ENCODE measurements around the gene FNDC8. TPM values are rescaled to one million over a fixed set of nuclear protein-coding genes. Genes with fewer than 3 reads are reported as not detected.

Gene FNDC8
- total RNA-seq, result not detected
- long read RNA-seq, donor 1, partial matches to known transcripts, result 0 of 1 reads
- long read RNA-seq, donor 1, other reads (novel, unspliced or antisense), result 1 of 1 reads
- long read RNA-seq, donor 2, result 0 reads

DNA sequence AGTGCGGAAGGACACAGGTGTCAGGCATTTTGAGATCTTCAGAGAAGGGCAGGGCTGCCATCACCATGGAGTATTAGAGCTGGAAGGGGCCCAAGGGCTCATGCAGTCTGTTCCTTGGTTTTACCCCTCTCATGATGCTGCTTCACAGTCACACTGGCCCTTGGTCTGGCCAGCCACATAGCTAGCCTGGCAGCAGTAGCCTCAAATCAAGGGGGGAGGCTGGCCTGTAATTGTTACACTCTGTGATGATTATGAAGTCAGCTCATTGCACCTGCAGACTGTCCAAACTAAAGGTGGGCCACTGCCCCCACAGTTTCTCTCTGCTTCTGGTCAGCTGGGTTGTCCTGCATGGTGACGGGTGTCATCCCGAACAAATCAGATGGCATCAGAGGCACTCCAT is at the start of gene FNDC8:
Gene FNDC8 (plus strand): TSS at position 301 of the 400 bp plus-strand sequence. CDS start 79 bp downstream, at position 380.
- no peak within 1 kb of the TSS for H3K4me3 ChIP-seq
- ATAC-seq (no peak), DNase-seq (no peak)
- H3K36me3 ChIP-seq (ENCODE audit: low read depth), result no peaks in the 10 kb centered on the region
- H3K9me3 ChIP-seq, result no peaks in the 10 kb centered on the region
- intact Hi-C loops (cut with DNase I, micrococcal nuclease), result no loop called here
- peaks cover 9% of the 10 kb centered on the region for H3K4me1 ChIP-seq (ENCODE audit: low read depth)
- TF ChIP-seq CTCF (IDR thresholded peaks at IDR 0.05), result no peak

- DNase-seq (no peak), ATAC-seq (no peak)
- TF ChIP-seq CTCF (IDR thresholded peaks at IDR 0.05), result no peak
- no peak overlapping the region for H3K4me3 ChIP-seq
- H3K4me1 ChIP-seq (ENCODE audit: low read depth), result peaks cover 28% of the 10 kb centered on the region
- no peaks in the 10 kb centered on the region for H3K36me3 ChIP-seq (ENCODE audit: low read depth)
- H3K9me3 ChIP-seq, result no peaks in the 10 kb centered on the region
- intact Hi-C loops (cut with DNase I, micrococcal nuclease), result no loop called here
Observed at GRCh38 chr17:35073183-35073790, 48.1 kb upstream of the FNDC8 start.

DNA sequence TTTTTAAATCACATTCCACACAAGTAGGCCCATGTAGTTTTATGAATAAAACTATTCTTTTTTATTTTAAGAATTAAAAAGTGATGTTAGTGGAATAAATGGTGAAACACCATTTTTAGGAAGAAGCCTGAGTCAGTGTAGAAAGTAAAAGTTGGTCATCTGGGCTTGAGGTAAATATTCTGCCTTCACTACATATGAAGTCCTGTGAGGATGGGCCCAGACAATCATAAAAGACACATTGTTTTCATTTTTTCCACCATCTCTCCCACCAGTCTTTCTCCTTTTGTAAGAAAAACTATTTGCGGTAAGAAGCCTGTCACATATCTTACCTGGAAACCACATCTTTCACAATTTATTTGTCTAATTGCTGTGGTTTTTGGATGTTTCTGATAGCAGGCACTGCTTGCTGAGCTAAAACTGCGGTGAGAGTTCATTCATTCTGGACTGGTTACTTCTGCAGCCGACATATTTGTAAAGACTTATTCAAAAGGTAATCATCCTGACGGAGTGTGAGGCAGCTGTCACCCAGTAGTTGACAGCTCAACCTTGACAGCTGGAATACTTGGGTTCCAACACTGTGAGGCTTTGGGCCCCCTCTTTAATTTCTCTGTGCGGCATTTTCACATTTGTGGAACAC is 47.3 kb upstream of the FNDC8 start:
- H3K4me1 ChIP-seq (ENCODE audit: low read depth), result peaks cover 33% of the 10 kb centered on the region

GRCh38 chr17:35074711-35075707 is 46.4 kb upstream of the FNDC8 start:
- H3K4me3 ChIP-seq, result no peak overlapping the region
- peak; percentile 53 for ATAC-seq
- intact Hi-C loops (cut with DNase I, micrococcal nuclease), result no loop called here

More for the DNA sequence above, 47.3 kb upstream of the FNDC8 start:
- intact Hi-C loops (cut with DNase I, micrococcal nuclease), result no loop called here
- H3K4me3 ChIP-seq, result no peak overlapping the region
- ATAC-seq (no peak), DNase-seq (no peak)
- no peaks in the 10 kb centered on the region for H3K36me3 ChIP-seq (ENCODE audit: low read depth)
- no peaks in the 10 kb centered on the region for H3K9me3 ChIP-seq
- TF ChIP-seq CTCF (IDR thresholded peaks at IDR 0.05), result no peak

More at GRCh38 chr17:35074711-35075707, 46.4 kb upstream of the FNDC8 start:
- Histone ChIP-seq H3K4me1 (ENCODE audit: low read depth) (peaks cover 42% of the 10 kb centered on the region), H3K36me3 (ENCODE audit: low read depth) (no peaks in the 10 kb centered on the region), H3K9me3 (no peaks in the 10 kb centered on the region)
- no peak for TF ChIP-seq CTCF (IDR thresholded peaks at IDR 0.05)
- no peak for DNase-seq
